Measurements from ENCODE around the gene DCDC1. TPM values are rescaled to one million over a fixed set of nuclear protein-coding genes. Genes with fewer than 3 reads are reported as not detected.

DCDC1 gene
- total RNA-seq, 1 donor from 2014 or later = not detected

GRCh38 chr11:31267720-31268119 is 101.8 kb downstream of the DCDC1 start:
- TF ChIP-seq CTCF (IDR thresholded peaks at IDR 0.05) = no peak
- ATAC-seq (ENCODE audit: low read depth) = no peak
- Mint-ChIP-seq H3K9me3 (peaks cover 3% of the 10 kb centered on the region), H3K27me3 (no peaks in the 10 kb centered on the region), H3K27ac (no peak overlapping the region), H3K36me3 (ENCODE audit: low read depth) (no peaks in the 10 kb centered on the region), H3K4me3 (no peak overlapping the region), H3K4me1 (no peaks in the 10 kb centered on the region)
- intact Hi-C loops (cut with micrococcal nuclease) = no loop called here
- CTCF ChIA-PET = no interaction called here
- POLR2A ChIA-PET = no interaction called here
- no peak for DNase-seq

- no peaks in the 10 kb centered on the region for H3K36me3 Mint-ChIP-seq (ENCODE audit: low read depth)
- H3K9me3 Mint-ChIP-seq = no peaks in the 10 kb centered on the region
- H3K4me1 Mint-ChIP-seq = no peaks in the 10 kb centered on the region
- TF ChIP-seq CTCF (IDR thresholded peaks at IDR 0.05) = no peak
- H3K27ac Mint-ChIP-seq = no peak overlapping the region
- no peak for DNase-seq
- H3K4me3 Mint-ChIP-seq = no peak overlapping the region
- ATAC-seq (ENCODE audit: low read depth) = no peak
- intact Hi-C loops (cut with micrococcal nuclease) = no loop called here
- H3K27me3 Mint-ChIP-seq = no peaks in the 10 kb centered on the region
- POLR2A ChIA-PET = no interaction called here
- CTCF ChIA-PET = no interaction called here
Observed at GRCh38 chr11:31264834-31265233, 104.7 kb downstream of the DCDC1 start.

- H3K4me3 Mint-ChIP-seq = no peak overlapping the region
- intact Hi-C loops (cut with micrococcal nuclease) = no loop called here
- CTCF ChIA-PET = no interaction called here
- no peak overlapping the region for H3K27ac Mint-ChIP-seq
- POLR2A ChIA-PET = no interaction called here
- no peak for DNase-seq
- H3K4me1 Mint-ChIP-seq = no peaks in the 10 kb centered on the region
- ATAC-seq (ENCODE audit: low read depth) = no peak
- H3K9me3 Mint-ChIP-seq = no peaks in the 10 kb centered on the region
- no peaks in the 10 kb centered on the region for H3K27me3 Mint-ChIP-seq
- no peaks in the 10 kb centered on the region for H3K36me3 Mint-ChIP-seq (ENCODE audit: low read depth)
- no peak for TF ChIP-seq CTCF (IDR thresholded peaks at IDR 0.05)
Observed at GRCh38 chr11:31262761-31263160, 106.8 kb downstream of the DCDC1 start.

GRCh38 chr11:31259797-31260196 is 109.7 kb downstream of the DCDC1 start:
- POLR2A ChIA-PET = no interaction called here
- Mint-ChIP-seq H3K27ac (no peak overlapping the region), H3K27me3 (no peaks in the 10 kb centered on the region), H3K4me3 (no peak overlapping the region), H3K36me3 (ENCODE audit: low read depth) (no peaks in the 10 kb centered on the region), H3K4me1 (no peaks in the 10 kb centered on the region), H3K9me3 (no peaks in the 10 kb centered on the region)
- TF ChIP-seq CTCF (IDR thresholded peaks at IDR 0.05) = no peak
- CTCF ChIA-PET = no interaction called here
- ATAC-seq (ENCODE audit: low read depth) = no peak
- DNase-seq = no peak
- intact Hi-C loops (cut with micrococcal nuclease) = no loop called here

- H3K4me1 Mint-ChIP-seq = no peaks in the 10 kb centered on the region
- H3K27me3 Mint-ChIP-seq = peaks cover 6% of the 10 kb centered on the region
- no peak overlapping the region for H3K27ac Mint-ChIP-seq
- H3K4me3 Mint-ChIP-seq = no peak overlapping the region
- no peaks in the 10 kb centered on the region for H3K9me3 Mint-ChIP-seq
- ChIA-PET POLR2A (no interaction called here), CTCF (no interaction called here)
- no peak for DNase-seq
- H3K36me3 Mint-ChIP-seq (ENCODE audit: low read depth) = no peaks in the 10 kb centered on the region
- TF ChIP-seq CTCF (IDR thresholded peaks at IDR 0.05) = no peak
- intact Hi-C loops (cut with micrococcal nuclease) = no loop called here
- ATAC-seq (ENCODE audit: low read depth) = no peak
Observed at GRCh38 chr11:31254415-31254814, 115.1 kb downstream of the DCDC1 start.

Data from activated B cell treated with CpG ODN at 0.5 μM for 24 hours (primary cell).